HG02870 (cell line): Measurements from ENCODE around the gene RDH11.
A peak's percentile ranks its signal among the peaks of the same experiment; 100 is the strongest.

ENCODE experiments used
- ATAC-seq: cut with Tn5 transposase; IDR thresholded peaks from one replicate; pipeline ENCODE4 v1.9.1; 2021; ENCODE audit warnings: mild to moderate bottlenecking, moderate library complexity; ENCODE audit not compliant: unreplicated experiment

RDH11 gene

DNA sequence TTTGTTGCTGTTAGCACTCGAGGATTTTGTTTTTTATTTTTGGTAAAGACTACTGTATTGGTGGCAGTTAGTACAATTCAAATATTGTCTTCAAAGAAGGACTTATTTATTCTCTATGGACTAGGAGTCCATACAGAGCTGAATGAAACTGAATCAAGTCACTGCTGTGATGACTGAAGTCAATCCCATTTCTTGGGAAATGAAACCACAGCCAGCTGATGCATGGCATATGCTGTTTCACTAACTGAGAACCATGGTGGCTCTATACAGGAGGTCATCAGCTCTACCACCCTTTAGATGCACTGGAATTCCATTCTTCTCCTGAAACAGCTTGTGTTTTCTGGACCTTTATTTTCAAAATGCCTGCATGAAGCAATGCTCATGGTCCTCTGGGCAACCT, 43.4 kb downstream of the RDH11 start:
- ATAC-seq: no peak

DNA sequence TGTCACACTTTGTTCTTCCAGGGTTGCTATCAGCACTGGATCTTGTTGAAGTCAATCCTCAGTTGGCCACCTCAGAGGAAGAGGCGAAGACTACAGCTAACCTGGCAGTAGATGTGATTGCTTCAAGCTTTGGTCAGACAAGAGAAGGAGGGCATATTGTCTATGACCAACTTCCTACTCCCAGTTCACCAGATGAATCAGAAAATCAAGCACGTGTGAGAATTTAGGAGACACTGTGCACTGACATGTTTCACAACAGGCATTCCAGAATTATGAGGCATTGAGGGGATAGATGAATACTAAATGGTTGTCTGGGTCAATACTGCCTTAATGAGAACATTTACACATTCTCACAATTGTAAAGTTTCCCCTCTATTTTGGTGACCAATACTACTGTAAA, 44.9 kb downstream of the RDH11 start:
- ATAC-seq: no peak

DNA sequence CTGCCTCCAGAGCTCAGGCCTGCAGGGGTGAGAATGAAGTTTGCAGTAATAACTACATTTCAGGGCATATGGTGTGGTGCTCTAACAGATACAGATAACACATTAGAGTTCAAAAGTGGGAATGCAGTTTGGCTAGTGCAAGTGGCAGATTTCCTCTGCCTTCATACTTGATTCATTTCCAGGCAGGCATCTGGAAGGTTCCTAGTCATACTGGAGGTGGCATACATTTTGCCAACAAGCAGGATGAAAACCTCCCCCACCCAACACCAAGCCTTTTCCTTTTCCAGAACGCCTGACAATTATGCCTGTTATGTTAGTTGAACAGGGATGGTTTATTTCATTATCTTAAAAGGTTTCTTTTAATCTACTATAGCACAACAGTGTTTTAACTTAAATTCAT, 45.4 kb downstream of the RDH11 start:
- no peak for ATAC-seq

DNA sequence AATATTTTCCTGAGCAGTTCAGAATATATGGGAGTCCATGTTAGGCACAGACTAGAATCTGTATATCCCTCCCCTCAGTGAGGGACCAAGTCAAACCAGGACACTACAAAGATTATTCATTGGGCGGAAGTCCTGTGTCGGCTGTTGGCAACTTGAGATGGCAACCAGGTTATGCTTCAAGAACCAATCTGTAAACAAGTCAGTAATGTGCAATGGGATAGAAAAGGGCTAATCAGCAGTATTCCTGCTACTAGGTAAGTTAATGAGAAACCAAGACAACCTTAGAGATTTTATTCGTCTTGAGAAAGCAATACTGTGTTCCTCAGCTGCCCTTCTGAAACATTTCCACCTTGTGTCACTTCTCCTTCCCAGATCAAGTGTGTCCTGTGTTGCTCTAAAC, 49.4 kb downstream of the RDH11 start:
- ATAC-seq: no peak

DNA sequence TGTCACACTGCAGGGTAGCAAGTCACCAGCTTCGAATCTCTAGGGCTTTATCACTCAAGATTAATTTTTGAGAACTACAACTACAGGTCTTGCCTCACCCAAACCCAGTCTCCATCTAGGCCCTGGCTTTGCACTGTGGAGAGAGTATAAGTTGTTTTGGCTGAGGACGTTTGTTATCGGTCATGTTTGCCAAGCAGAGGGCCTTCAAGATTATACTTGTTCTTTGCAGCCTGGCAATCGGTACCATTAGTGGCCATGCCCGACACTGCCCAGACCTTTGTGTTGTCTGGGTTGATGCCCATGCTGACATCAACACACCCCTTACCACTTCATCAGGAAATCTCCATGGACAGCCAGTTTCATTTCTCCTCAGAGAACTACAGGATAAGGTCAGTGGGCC, 50.1 kb downstream of the RDH11 start:
- ATAC-seq: no peak

DNA sequence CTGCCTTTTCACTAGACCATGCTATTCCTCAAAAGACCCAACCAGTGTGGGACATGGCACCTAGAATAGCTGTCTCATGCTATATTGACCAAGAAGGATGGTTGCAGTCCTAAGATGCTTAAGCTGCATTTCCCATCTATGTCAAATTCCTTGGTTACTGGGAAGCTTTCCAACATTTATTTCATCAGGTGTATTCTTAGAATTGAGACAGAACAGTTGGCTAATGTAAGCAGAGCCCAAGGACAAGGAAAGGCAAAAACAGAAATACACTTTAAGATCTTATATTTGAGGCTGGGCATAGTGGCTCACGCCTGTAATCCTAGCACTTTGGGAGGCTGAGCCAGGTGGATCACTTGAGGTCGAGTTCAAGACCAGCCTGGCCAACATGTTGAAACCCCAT, 51.1 kb downstream of the RDH11 start:
- no peak for ATAC-seq

DNA sequence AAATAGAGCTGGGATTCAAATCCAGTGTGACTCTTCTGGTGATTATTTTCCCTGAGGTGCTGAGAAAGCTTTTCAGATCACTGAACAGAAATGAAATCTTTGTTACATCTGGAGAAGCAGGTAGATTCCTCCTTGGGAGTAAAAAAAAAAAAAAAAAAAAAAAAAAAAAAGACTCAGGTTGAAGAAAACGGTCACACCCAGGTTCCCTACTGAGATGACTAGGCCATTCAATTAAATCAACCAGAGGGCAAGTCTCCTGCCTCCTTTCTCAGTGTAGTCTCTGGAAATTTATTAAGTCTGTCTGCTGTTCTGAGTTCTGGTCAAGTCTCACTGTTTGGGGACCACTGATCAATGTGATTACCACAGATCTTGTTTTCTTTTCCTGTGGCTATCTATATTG, 51.9 kb downstream of the RDH11 start:
- ATAC-seq: no peak

DNA sequence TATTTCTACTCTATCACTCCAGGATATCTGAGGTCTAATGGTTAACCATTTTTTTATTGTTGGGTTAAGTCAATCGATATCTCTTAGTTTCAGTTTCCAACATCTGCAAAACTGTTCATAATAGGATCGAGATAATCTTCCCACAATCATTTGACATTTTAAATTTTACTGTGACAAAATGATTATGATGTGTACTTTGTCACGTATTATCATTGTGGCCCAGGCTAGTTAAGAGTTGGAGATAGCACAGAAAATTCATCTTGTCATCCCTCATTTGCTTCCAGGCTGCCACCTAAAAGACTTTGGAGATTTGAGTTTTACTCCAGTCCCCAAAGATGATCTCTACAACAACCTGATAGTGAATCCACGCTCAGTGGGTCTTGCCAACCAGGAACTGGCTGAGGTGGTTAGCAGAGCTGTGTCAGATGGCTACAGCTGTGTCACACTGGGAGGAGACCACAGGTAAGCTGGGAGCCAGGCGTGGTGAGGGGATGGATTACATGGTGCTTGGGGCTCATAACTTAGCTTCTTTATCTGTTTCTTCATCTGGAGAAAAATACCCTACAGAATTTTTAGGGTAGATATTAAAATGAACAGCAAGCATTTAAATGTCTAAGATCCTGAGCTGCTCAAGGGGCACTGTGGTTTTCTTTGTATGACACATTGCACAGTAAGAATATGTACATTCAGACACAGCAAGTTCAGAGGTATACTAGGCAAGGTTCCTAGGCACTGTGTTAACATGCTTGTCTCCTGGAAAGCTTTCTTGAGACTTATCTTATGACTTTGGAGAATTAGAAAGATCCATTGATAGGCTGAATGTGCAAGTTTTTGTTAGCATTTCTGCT, 53.4 kb downstream of the RDH11 start:
- no peak for ATAC-seq

DNA sequence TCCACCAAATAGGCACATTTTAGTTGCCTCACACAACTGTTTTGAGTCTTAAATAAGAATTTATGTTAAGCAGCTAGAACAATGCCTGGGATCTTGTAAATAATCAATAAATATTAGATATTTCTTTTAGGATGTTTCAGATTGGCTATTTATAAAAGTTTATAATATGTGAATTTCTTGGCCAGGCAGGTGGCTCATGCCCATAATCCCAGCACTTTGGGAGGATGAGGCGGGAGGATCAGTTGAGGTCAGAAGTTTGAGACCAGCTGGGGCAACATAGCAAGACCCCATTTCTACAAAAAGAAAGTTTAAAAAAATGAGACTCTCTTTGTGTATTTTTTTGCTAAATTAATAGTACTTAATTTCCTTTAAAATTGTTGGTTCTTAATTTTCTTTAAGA, 54.1 kb downstream of the RDH11 start:
- ATAC-seq: no peak

DNA sequence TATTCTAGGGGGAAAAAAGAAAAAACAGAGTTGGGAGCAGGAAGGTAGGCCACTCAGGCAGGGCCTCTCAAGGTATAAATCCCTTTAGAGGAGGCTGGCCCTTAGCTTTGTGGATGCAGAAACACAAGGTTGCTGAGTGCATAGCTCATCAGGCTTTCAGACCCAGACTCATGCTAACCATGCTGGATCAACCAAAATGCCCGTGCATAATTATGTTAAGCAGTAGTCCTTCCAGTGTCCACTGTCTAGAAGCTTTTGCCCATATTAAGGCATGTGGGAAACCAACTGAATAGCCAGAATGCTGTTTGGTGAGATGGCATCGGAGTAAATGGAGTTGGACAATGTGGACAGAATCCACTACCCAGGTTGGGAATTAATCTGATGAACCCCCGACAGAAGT, 56.9 kb downstream of the RDH11 start:
- no peak for ATAC-seq

DNA sequence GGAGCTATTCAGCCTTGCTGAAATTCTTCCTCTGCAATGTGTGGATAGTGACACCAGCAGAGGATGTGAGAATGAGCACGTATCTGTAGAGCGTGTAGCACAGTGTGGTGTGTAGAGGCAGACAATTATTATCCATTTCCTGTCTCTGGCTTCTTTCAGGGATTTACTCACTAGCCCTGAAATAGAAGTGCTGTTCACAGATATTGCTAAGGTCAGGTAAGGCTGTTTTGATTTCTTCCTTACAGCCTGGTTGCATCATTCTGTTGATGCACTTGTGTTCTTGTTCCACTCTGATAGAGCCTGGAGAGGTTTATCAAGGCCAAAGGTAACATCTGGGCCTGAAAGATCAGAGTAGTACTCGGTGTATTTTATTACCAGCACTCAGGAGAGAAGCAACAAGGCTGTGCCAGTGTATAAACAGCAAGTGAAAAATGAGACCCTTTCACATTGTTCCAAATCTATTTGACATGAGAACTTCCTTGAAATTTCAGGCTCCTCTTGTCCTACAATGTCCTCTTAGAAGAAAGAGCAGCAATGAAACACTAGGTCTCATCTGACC, 59.1 kb downstream of the RDH11 start:
- peak; percentile 55 for ATAC-seq

DNA sequence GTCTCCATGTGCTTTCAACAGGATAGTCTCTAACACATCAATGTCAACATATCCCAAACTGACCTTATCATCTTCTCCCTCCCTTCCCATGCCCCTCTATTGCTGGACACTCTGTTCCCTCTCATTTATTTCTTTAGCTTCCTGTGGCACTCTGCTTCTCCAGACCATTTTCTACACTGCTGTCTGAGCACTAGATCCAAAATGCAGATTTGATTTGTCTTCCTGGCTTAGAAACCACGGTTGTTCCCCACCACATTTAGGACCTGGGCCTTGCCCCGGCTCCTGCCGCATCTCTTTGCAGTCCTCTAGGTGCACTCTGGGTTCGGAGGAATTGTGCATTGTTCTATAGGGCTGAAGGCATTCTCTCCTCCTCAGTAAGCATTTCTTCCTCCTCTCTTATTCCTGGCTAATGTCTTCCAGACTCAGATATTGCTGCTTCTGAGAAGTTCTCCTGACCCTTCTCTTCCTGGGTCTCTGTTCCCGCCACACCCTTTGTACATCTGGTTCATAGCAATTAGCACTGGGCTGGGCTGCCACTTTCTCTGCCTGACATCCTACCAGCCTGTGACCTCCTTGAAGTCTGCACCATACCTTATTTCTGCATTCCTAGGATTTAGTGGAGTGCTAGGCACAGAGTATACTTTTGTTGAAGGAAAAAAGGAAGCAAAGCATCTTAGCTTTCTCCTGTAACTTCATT, 62.0 kb downstream of the RDH11 start:
- no peak for ATAC-seq

DNA sequence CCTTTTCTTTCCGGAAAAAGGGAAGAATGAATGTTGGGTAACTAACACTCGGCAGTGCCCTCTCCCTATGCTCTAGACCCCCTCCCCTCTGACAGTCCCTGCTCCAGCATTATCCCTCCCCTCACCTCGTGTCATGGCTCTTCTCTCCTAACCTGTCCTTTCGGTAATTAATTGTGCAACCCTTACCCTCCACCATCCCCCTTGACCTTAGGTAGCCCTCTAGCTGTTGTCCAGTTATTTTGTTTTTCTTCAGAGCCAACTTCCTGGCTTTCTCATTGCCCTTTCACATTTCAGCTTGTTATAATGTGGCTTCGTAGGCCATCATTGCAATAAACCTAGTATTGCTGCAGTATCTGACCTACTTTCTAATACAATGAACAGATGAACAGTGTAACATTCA, 64.6 kb downstream of the RDH11 start:
- ATAC-seq: no peak

DNA sequence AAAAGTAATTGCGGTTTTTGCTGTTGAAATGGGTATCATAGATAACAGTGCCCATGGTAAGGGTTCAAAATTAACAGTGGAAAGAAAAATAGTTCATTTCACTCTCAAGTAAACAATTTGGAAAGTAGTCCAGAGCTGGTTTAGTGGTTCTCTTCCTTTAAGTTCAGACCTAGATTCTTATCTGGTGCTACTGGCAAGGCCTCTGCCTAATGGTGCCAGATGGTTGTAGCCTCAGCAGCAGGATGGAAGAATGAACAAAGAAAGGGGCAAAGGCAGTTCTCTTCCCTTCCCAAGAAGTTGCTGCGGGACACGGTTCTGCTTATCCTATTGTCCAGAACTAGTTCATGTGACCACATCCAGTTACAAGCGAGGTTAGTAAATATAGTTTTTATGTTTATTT, 65.4 kb downstream of the RDH11 start:
- ATAC-seq: no peak

DNA sequence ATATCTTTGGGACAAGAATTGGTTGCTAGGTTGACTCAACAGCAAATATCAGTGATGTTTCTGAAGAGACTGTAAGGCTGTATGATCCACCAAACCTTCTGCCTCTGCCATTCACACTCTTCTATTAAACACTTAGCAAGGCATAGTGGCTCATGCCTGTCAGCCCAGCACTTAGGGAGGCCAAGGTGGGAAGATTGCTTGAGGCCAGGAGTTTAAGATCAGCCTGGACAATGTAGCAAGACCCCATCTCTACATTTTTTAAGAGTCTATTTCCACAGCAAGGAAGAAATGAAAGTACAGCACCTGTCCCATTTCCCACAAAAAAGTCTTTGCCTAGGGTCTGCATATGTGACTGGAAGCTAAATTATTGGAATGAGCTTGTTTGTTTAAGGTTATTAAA, 68.0 kb downstream of the RDH11 start:
- ATAC-seq: no peak
